ENCODE measurements around the gene NTMT1. TPM values are rescaled to one million over a fixed set of nuclear protein-coding genes. Genes with fewer than 3 reads are reported as not detected.

The NTMT1 gene
- total and polyA plus RNA-seq, 9 of the 15 experiments (the other 6 are each of a cell fraction or from before 2014, with no cell fraction given): 42.1 to 116 (median 74.7) TPM

DNA sequence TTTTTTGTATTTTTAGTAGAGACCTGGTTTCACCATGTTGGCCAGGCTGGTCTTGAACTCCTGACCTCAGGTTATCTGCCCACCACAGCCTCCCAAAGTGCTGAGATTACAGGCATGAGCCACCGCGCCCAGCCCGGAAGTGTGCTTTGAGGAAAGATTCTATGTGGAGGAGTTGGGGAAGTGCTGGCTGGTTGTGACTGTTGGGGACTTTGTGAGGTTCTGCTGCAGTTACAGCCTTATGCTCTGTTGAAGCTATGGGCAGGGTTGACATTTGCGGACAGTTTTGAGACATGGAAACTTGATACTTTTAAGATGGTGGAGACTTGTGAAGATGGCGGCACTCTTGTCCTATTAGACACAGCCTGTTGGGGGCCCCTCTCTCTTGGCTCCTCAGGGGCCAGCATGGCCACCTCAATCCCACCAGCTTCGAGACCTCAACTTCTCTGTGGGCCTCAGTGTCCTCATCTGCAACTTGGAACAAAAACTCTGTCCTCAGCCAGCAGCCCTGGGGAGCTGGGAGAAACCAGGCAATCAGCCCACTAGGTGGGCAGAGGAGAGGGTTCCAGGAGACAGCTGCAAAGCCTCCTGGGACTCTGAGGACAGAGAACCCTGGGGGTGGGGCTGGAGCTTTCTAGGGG lies 29.9 kb upstream of the NTMT1 start (continued):
- TF ChIP-seq, protein P1, sequence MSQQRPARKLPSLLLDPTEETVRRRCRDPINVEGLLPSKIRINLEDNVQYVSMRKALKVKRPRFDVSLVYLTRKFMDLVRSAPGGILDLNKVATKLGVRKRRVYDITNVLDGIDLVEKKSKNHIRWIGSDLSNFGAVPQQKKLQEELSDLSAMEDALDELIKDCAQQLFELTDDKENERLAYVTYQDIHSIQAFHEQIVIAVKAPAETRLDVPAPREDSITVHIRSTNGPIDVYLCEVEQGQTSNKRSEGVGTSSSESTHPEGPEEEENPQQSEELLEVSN (IDR thresholded peaks at IDR 0.05; ENCODE audit: borderline replicate concordance in 1 of 2, extremely low read depth in 1 of 2, insufficient read depth in 1 of 2, insufficient read length in 1 of 2, low read depth in 1 of 2, low read length in 1 of 2, poor library complexity in 1 of 2, severe bottlenecking in 1 of 2): peak in 1 of 2 experiments; percentile 45
- TF ChIP-seq GABPA (tag; conservative IDR thresholded peaks at IDR 0.05; ENCODE audit: low read depth) (peak; percentile 75), ZKSCAN3 (CRISPR knock-in tag; IDR thresholded peaks at IDR 0.05) (no peak), RFX7 (CRISPR knock-in tag; IDR thresholded peaks at IDR 0.05) (peak; percentile 57; the same call in 1 of the 2 replicates), ZSCAN32 (CRISPR knock-in tag; IDR thresholded peaks at IDR 0.05) (no peak), ILF3 (IDR thresholded peaks at IDR 0.05; ENCODE audit: borderline replicate concordance) (no peak), C11orf30 (IDR thresholded peaks at IDR 0.05; ENCODE audit: low read depth) (no peak), TAL1 (IDR thresholded peaks at IDR 0.05) (peak; percentile 88), PHF21A (IDR thresholded peaks at IDR 0.05; ENCODE audit: borderline replicate concordance, low read depth) (peak; percentile 49; the same call in 1 of the 2 replicates), ZNF184 (CRISPR knock-in tag; IDR thresholded peaks at IDR 0.05) (no peak), ELF1 (tag; IDR thresholded peaks at IDR 0.05) (peak; percentile 77), PRPF4 (IDR thresholded peaks at IDR 0.05; ENCODE audit: insufficient read depth, low read depth, low read length, poor library complexity, severe bottlenecking) (no peak), FOXJ3 (CRISPR knock-in tag; IDR thresholded peaks at IDR 0.05) (no peak), SP2 (IDR thresholded peaks at IDR 0.05; ENCODE audit: extremely low read depth, low read depth, low read length, poor library complexity, severe bottlenecking) (no peak)
- TF ChIP-seq, protein P2, sequence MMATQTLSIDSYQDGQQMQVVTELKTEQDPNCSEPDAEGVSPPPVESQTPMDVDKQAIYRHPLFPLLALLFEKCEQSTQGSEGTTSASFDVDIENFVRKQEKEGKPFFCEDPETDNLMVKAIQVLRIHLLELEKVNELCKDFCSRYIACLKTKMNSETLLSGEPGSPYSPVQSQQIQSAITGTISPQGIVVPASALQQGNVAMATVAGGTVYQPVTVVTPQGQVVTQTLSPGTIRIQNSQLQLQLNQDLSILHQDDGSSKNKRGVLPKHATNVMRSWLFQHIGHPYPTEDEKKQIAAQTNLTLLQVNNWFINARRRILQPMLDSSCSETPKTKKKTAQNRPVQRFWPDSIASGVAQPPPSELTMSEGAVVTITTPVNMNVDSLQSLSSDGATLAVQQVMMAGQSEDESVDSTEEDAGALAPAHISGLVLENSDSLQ (IDR thresholded peaks at IDR 0.05): no peak; the same call in 1 of the 2 replicates
- TF ChIP-seq, protein P3, sequence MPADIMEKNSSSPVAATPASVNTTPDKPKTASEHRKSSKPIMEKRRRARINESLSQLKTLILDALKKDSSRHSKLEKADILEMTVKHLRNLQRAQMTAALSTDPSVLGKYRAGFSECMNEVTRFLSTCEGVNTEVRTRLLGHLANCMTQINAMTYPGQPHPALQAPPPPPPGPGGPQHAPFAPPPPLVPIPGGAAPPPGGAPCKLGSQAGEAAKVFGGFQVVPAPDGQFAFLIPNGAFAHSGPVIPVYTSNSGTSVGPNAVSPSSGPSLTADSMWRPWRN (IDR thresholded peaks at IDR 0.05; ENCODE audit: low read depth): peak; percentile 73

All from K562 (cell line).